Fibroblast of the aortic adventitia (primary cell): Measurements from ENCODE around the gene CAPN11. TPM values are rescaled to one million over a fixed set of nuclear protein-coding genes. Genes with fewer than 3 reads are reported as not detected.
"Not testable (repeated sequence)": the region's sequence is repeated elsewhere in the genome, so short reads cannot be mapped to it uniquely, and the experiment has no call there.

ENCODE experiments used
- DNase-seq: peaks from one replicate; pipeline ENCODE4 v3.0.0-alpha.2; 2010; ENCODE audit warnings: low read depth
- H3K4me3 ChIP-seq: 2 replicates; pipeline ENCODE4 v1.5.1; 2011; ENCODE audit warnings: low read depth, mild to moderate bottlenecking, control low read depth, low read length, moderate library complexity
- CTCF ChIP-seq: IDR thresholded peaks from 2 replicates; pipeline ENCODE4 v1.5.1; 2011; ENCODE audit warnings: mild to moderate bottlenecking, low read length, control low read depth, inconsistent platforms; ENCODE audit not compliant: insufficient read depth
- total RNA-seq: library from RNA; depleted of rRNA; stranded (reverse); fragments of >200 nt; gene quantifications from 2 replicates; pipeline ENCODE4 v1.2.3, GENCODE V29; 2012; ENCODE audit warnings: low replicate concordance

Gene CAPN11
- total RNA-seq, 1 donor = not detected

GRCh38 chr6:44139351-44139743 lies 19.3 kb upstream of the CAPN11 start:
- no peak for TF ChIP-seq CTCF
- no peak overlapping the region for H3K4me3 ChIP-seq
- no peak for DNase-seq

GRCh38 chr6:44142835-44143234 lies 15.8 kb upstream of the CAPN11 start:
- DNase-seq = no peak
- no peak overlapping the region for H3K4me3 ChIP-seq
- TF ChIP-seq CTCF = no peak

- no peak for DNase-seq
- no peak overlapping the region for H3K4me3 ChIP-seq
- TF ChIP-seq CTCF = no peak
Measured at GRCh38 chr6:44143731-44144130, 14.9 kb upstream of the CAPN11 start.

- not testable (repeated sequence) for DNase-seq, H3K4me3 ChIP-seq
Measured at GRCh38 chr6:44144536-44144935, 14.1 kb upstream of the CAPN11 start.

GRCh38 chr6:44145839-44146238 lies 12.8 kb upstream of the CAPN11 start:
- TF ChIP-seq CTCF = no peak
- DNase-seq = no peak
- H3K4me3 ChIP-seq = no peak overlapping the region

- no peak overlapping the region for H3K4me3 ChIP-seq
- TF ChIP-seq CTCF = no peak
- no peak for DNase-seq
Measured at GRCh38 chr6:44146685-44147084, 11.9 kb upstream of the CAPN11 start.

GRCh38 chr6:44147256-44147655 lies 11.4 kb upstream of the CAPN11 start:
- TF ChIP-seq CTCF = no peak
- no peak for DNase-seq
- no peak overlapping the region for H3K4me3 ChIP-seq

GRCh38 chr6:44148306-44148705 lies 10.3 kb upstream of the CAPN11 start:
- no peak for TF ChIP-seq CTCF
- DNase-seq = no peak
- H3K4me3 ChIP-seq = no peak overlapping the region
